Stimulated activated CD4-positive, alpha-beta T cell treated with anti-CD3 and anti-CD28 coated beads, Interleukin-12 subunit alpha, Interleukin-12 subunit beta, amount 100 ng/mL, for 24 hours (primary cell): ENCODE data around the gene MOCS1.

Source experiments
- DNase-seq, 2 experiments: peaks; one replicate each; pipeline ENCODE4 v3.0.0-alpha.2; 2020; ENCODE audit warnings: low read depth in 2 of 2

The MOCS1 gene

GRCh38 chr6:39876826-39877225 is 57.4 kb downstream of the MOCS1 start:
- no peak for DNase-seq

- no peak for DNase-seq
Observed at GRCh38 chr6:39876111-39876510, 58.2 kb downstream of the MOCS1 start.

GRCh38 chr6:39873439-39873838 is 60.8 kb downstream of the MOCS1 start:
- no peak for DNase-seq

GRCh38 chr6:39870950-39871349 is 63.3 kb downstream of the MOCS1 start:
- DNase-seq = no peak

- no peak for DNase-seq
Observed at GRCh38 chr6:39867592-39867991, 66.7 kb downstream of the MOCS1 start.

- peak; percentile 27 to 70 for DNase-seq
Observed at GRCh38 chr6:39865011-39865888, 69.0 kb downstream of the MOCS1 start.

- DNase-seq = no peak
Observed at GRCh38 chr6:39861663-39862062, 72.6 kb downstream of the MOCS1 start.

GRCh38 chr6:39859025-39859424 is 75.2 kb downstream of the MOCS1 start:
- no peak for DNase-seq

- DNase-seq = no peak
Observed at GRCh38 chr6:39855356-39855995, 78.8 kb downstream of the MOCS1 start.
